HK-2 (cell line): ENCODE data around the gene PDIK1L.

Experiments
- DNase-seq: peaks from one replicate; pipeline ENCODE4 v3.0.0-alpha.2; 2018; ENCODE audit not compliant: unreplicated experiment

PDIK1L gene

GRCh38 chr1:26170472-26170821 is 58.8 kb downstream of the PDIK1L start:
- no peak for DNase-seq

DNA sequence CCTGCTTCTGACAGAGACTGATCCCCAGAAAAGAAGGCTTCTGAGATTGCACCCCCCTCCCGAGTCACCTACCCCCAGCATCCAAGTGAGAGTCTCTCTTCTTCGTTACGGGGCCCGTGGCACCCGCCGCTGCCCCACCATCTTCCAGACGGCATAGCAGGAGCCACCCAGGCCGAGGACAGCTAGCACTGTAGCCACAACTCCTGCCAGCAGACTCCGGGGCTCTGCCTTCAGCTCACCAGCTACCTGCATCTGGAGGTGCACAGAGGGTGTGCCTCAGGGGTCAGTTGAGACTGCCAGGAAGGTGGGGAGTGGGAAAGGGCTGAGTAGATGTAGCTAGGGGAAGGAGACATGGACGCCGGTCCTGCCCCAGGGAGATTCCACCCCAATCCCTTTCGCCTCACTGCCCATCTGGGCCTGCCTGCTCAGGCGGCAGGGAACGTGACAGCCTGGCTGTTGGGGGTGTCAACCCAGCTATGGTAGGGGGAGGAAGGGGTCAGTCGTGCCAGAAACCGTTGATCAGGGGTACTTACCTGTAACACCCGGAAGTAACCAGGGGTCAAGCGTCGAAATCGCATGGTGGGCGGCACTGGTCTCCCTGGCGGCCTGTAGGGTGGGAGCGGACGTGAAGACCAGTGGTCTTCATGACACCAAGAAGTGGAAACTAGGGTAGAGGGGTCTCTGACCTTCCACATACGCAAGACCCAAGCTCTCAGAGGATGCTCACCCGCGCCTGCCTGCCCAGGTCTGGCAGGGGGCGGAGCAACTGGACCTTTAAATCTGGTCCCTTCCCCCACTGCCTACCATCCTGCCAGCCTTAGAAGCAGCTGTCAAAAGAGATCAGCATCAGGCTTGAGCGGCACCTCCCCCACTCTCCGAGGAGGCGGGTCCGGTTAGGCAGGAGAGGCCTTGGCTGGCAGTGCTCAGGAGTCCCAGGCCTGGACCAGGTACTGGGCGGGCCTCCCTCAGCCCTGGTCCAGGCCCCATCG is 59.8 kb downstream of the PDIK1L start, which contains the start of gene ZNF593OS:
Gene ZNF593OS (minus strand): TSS at position 749 of the 989 bp plus-strand sequence. CDS start 171 bp downstream, at position 578.
- no peak for DNase-seq
